A673 (cell line): ENCODE measurements around the gene THBS4. TPM values are rescaled to one million over a fixed set of nuclear protein-coding genes. Genes with fewer than 3 reads are reported as not detected.

Experiments used
- BruUV-seq: library from RNA; stranded (reverse); fragments of 400-500 nt; replicated peaks from 2 replicates; lab custom pipeline; 2021; lab: Mats Ljungman, UMichigan
- CTCF ChIA-PET: fragments of 300-600 bp; sonication (Branson Sonifier 250); formaldehyde crosslinking; loops from one replicate; lab custom pipeline; 2022; ENCODE audit warnings: antibody characterized with exemption; lab: Charles Lee
- POLR2A ChIA-PET: fragments of 300-600 bp; sonication (Branson Sonifier 250); formaldehyde crosslinking; loops from one replicate; lab custom pipeline; 2022; ENCODE audit warnings: antibody characterized with exemption; ENCODE audit not compliant: low non-redundant PET; lab: Charles Lee
- DNase-seq: peaks from one replicate; pipeline ENCODE4 v3.0.0-alpha.2; 2015; ENCODE audit warnings: low spot score
- H3K27ac ChIP-seq: fragments of 200-600 bp; sonication (generic); 2 replicates; pipeline ENCODE4 v1.5.1; 2016; ENCODE audit warnings: mixed run types, low read depth, mild to moderate bottlenecking, mixed read lengths, antibody characterized with exemption, low read length; ENCODE audit not compliant: poor library complexity, severe bottlenecking
- H3K27me3 ChIP-seq: fragments of 200-600 bp; sonication (generic); replicated peaks from 2 replicates; pipeline ENCODE4 v1.6.1; 2017; ENCODE audit warnings: mixed run types, low read depth, mild to moderate bottlenecking, mixed read lengths, antibody characterized with exemption, low read length; ENCODE audit not compliant: insufficient read depth, poor library complexity
- H3K36me3 ChIP-seq: fragments of 200-600 bp; sonication (generic); 2 replicates; pipeline ENCODE4 v1.6.1; 2016; ENCODE audit warnings: mixed run types, mild to moderate bottlenecking, mixed read lengths, antibody characterized with exemption, low read length; ENCODE audit not compliant: insufficient read depth, poor library complexity, severe bottlenecking
- H3K4me1 ChIP-seq: fragments of 200-600 bp; sonication (generic); 2 replicates; pipeline ENCODE4 v1.6.1; 2017; ENCODE audit warnings: mixed run types, mild to moderate bottlenecking, mixed read lengths, antibody characterized with exemption, low read length; ENCODE audit not compliant: insufficient read depth, poor library complexity, severe bottlenecking
- H3K4me3 ChIP-seq: fragments of 200-600 bp; sonication (generic); 2 replicates; pipeline ENCODE4 v1.5.1; 2016; ENCODE audit warnings: low read depth, mixed run types, mild to moderate bottlenecking, mixed read lengths, low read length; ENCODE audit not compliant: poor library complexity, severe bottlenecking
- H3K9me3 ChIP-seq: fragments of 200-600 bp; sonication (generic); 2 replicates; pipeline ENCODE4 v1.6.1; 2016; ENCODE audit warnings: mixed run types, low read depth, mild to moderate bottlenecking, mixed read lengths, antibody characterized with exemption, low read length; ENCODE audit not compliant: poor library complexity, severe bottlenecking
- CTCF ChIP-seq: fragments of 300-800, 200-600 bp; sonication (generic); conservative IDR thresholded peaks from 2 replicates; pipeline ENCODE4 v1.5.1; 2017; ENCODE audit warnings: low read depth, mild to moderate bottlenecking, antibody characterized with exemption, low read length, moderate library complexity, mixed read lengths
- EZH2 ChIP-seq: fragments of 200-600 bp; sonication (generic); IDR thresholded peaks from 2 replicates; pipeline ENCODE4 v1.6.1; 2017; ENCODE audit warnings: borderline replicate concordance, low read depth, mild to moderate bottlenecking, mixed read lengths, antibody characterized with exemption, low read length; ENCODE audit not compliant: poor library complexity, severe bottlenecking
- intact Hi-C: fragments of 100-400 bp; cut with micrococcal nuclease; formaldehyde crosslinking; loops from one replicate; pipeline ENCODE4 v1.10.0; 2022; ENCODE audit not compliant: unreplicated experiment
- total RNA-seq: library from RNA; stranded (reverse); gene quantifications from 2 replicates; pipeline ENCODE4 v1.2.3, GENCODE V29; 2021

THBS4 gene
- total RNA-seq, 1 experiment from 2014 or later, result 0.43 TPM

GRCh38 chr5:80002677-80003076, 32.5 kb upstream of the THBS4 start:
- no peak for DNase-seq
- Histone ChIP-seq H3K4me3 (no peak overlapping the region), H3K4me1 (no peaks in the 10 kb centered on the region), H3K27me3 (no peaks in the 10 kb centered on the region), H3K27ac (no peak overlapping the region), H3K36me3 (no peaks in the 10 kb centered on the region), H3K9me3 (no peaks in the 10 kb centered on the region)
- ChIA-PET CTCF (no interaction called here), POLR2A (no interaction called here)
- BruUV-seq, result no TSS peak
- TF ChIP-seq CTCF (no peak), EZH2 (no peak)
- intact Hi-C loops, result no loop called here

- Histone ChIP-seq H3K4me3 (no peak overlapping the region), H3K27me3 (no peaks in the 10 kb centered on the region), H3K9me3 (no peaks in the 10 kb centered on the region), H3K4me1 (peaks cover 3% of the 10 kb centered on the region), H3K36me3 (no peaks in the 10 kb centered on the region), H3K27ac (no peak overlapping the region)
- DNase-seq, result no peak
- ChIA-PET CTCF (no interaction called here), POLR2A (no interaction called here)
- no TSS peak for BruUV-seq
- TF ChIP-seq EZH2 (no peak), CTCF (no peak)
- intact Hi-C loops, result no loop called here
These were observed 26.0 kb upstream of the THBS4 start for GRCh38 chr5:80008995-80009765.

- H3K27ac ChIP-seq, result no peak overlapping the region
- intact Hi-C loops, result no loop called here
- BruUV-seq, result no TSS peak
- no peak overlapping the region for H3K4me3 ChIP-seq
- no peaks in the 10 kb centered on the region for H3K9me3 ChIP-seq
- no peak for TF ChIP-seq EZH2
- TF ChIP-seq CTCF, result no peak
- DNase-seq, result no peak
- H3K36me3 ChIP-seq, result no peaks in the 10 kb centered on the region
- ChIA-PET POLR2A (no interaction called here), CTCF (interaction anchor here (0.5 to 0.6 kb wide), 2 partner anchors 217 to 1002 kb away, joined by 3 to 7 read pairs; no protein-coding TSS in a partner anchor)
- H3K27me3 ChIP-seq, result no peaks in the 10 kb centered on the region
- peaks cover 3% of the 10 kb centered on the region for H3K4me1 ChIP-seq
These were observed 24.3 kb upstream of the THBS4 start for GRCh38 chr5:80010754-80011392.
